Activated T-helper 1 cell treated with anti-CD3 and anti-CD28 coated beads, Interleukin-12 subunit alpha, Interleukin-12 subunit beta, Interleukin-2, Interleukin-4 antibody, amounts not matched to agents 30 ng/mL and 10 ng/mL and 1 ng/mL, durations not matched to agents 14 hours and 24 hours and 36 hours (primary cell): ENCODE data around the gene ACYP1. TPM values are rescaled to one million over a fixed set of nuclear protein-coding genes. Genes with fewer than 3 reads are reported as not detected.

Source experiments
- DNase-seq: peaks from one replicate; pipeline ENCODE4 v3.0.0; 2021; ENCODE audit warnings: low spot score
- H3K27ac Mint-ChIP-seq: one replicate; pipeline ENCODE4 v1.8.0; 2021; ENCODE audit warnings: mild to moderate bottlenecking, mixed read lengths
- H3K27me3 Mint-ChIP-seq: one replicate; pipeline ENCODE4 v1.8.0; 2022; ENCODE audit warnings: mild to moderate bottlenecking, moderate library complexity, mixed read lengths; ENCODE audit not compliant: insufficient read depth
- H3K36me3 Mint-ChIP-seq: one replicate; pipeline ENCODE4 v1.8.0; 2021; ENCODE audit warnings: low read depth, mixed read lengths
- H3K4me1 Mint-ChIP-seq: one replicate; pipeline ENCODE4 v1.8.0; 2021; ENCODE audit warnings: low read depth, mixed read lengths
- H3K4me3 Mint-ChIP-seq: one replicate; pipeline ENCODE4 v1.8.0; 2021; ENCODE audit warnings: mild to moderate bottlenecking, moderate library complexity, mixed read lengths
- H3K9me3 Mint-ChIP-seq: one replicate; pipeline ENCODE4 v1.8.0; 2021; ENCODE audit warnings: mixed read lengths
- intact Hi-C: fragments of 100-400 bp; cut with micrococcal nuclease; formaldehyde crosslinking; loops from one replicate; pipeline ENCODE4 v1.15.1; 2024
- total RNA-seq: library from RNA; stranded (reverse); gene quantifications from 2 replicates; pipeline ENCODE4 v1.2.3, GENCODE V29; 2022

Gene ACYP1
- total RNA-seq, 1 donor from 2014 or later: 37.9 TPM

- H3K27me3 Mint-ChIP-seq: no peaks in the 10 kb centered on the region
- peak overlapping the region; percentile 48 for H3K4me3 Mint-ChIP-seq
- peaks cover 56% of the 10 kb centered on the region for H3K4me1 Mint-ChIP-seq
- no peaks in the 10 kb centered on the region for H3K9me3 Mint-ChIP-seq
- intact Hi-C loops: no loop called here
- peak overlapping the region; percentile 36 for H3K27ac Mint-ChIP-seq
- DNase-seq: no peak
- peaks cover 36% of the 10 kb centered on the region for H3K36me3 Mint-ChIP-seq
These were observed 16.3 kb downstream of the ACYP1 start for GRCh38 chr14:75047506-75047905.

- H3K9me3 Mint-ChIP-seq: no peaks in the 10 kb centered on the region
- no peak for DNase-seq
- peak overlapping the region; percentile 64 for H3K27ac Mint-ChIP-seq
- peaks cover 56% of the 10 kb centered on the region for H3K4me1 Mint-ChIP-seq
- intact Hi-C loops: no loop called here
- H3K4me3 Mint-ChIP-seq: peak overlapping the region; percentile 48
- H3K27me3 Mint-ChIP-seq: no peaks in the 10 kb centered on the region
- H3K36me3 Mint-ChIP-seq: peaks cover 38% of the 10 kb centered on the region
These were observed 16.9 kb downstream of the ACYP1 start for GRCh38 chr14:75046899-75047298.

GRCh38 chr14:75046275-75046674 is 17.5 kb downstream of the ACYP1 start:
- Mint-ChIP-seq H3K4me3 (no peak overlapping the region), H3K4me1 (peaks cover 56% of the 10 kb centered on the region), H3K27ac (no peak overlapping the region), H3K27me3 (no peaks in the 10 kb centered on the region), H3K9me3 (no peaks in the 10 kb centered on the region), H3K36me3 (peaks cover 40% of the 10 kb centered on the region)
- DNase-seq: no peak
- intact Hi-C loops: no loop called here

GRCh38 chr14:75044752-75045151 is 19.1 kb downstream of the ACYP1 start:
- Mint-ChIP-seq H3K36me3 (peaks cover 42% of the 10 kb centered on the region), H3K4me3 (no peak overlapping the region), H3K27ac (no peak overlapping the region)

GRCh38 chr14:75044322-75044721 is 19.5 kb downstream of the ACYP1 start:
- H3K27ac Mint-ChIP-seq: no peak overlapping the region
- peaks cover 41% of the 10 kb centered on the region for H3K36me3 Mint-ChIP-seq
- peaks cover 46% of the 10 kb centered on the region for H3K4me1 Mint-ChIP-seq
- no peaks in the 10 kb centered on the region for H3K9me3 Mint-ChIP-seq
- no peaks in the 10 kb centered on the region for H3K27me3 Mint-ChIP-seq
- intact Hi-C loops: no loop called here
- no peak overlapping the region for H3K4me3 Mint-ChIP-seq
- DNase-seq: no peak

More at GRCh38 chr14:75044752-75045151, 19.1 kb downstream of the ACYP1 start:
- DNase-seq: no peak
- Mint-ChIP-seq H3K4me1 (peaks cover 47% of the 10 kb centered on the region), H3K27me3 (no peaks in the 10 kb centered on the region), H3K9me3 (no peaks in the 10 kb centered on the region)
- intact Hi-C loops: no loop called here

- no peak overlapping the region for H3K27ac Mint-ChIP-seq
- no peaks in the 10 kb centered on the region for H3K9me3 Mint-ChIP-seq
- H3K4me3 Mint-ChIP-seq: no peak overlapping the region
- H3K27me3 Mint-ChIP-seq: no peaks in the 10 kb centered on the region
- peaks cover 30% of the 10 kb centered on the region for H3K4me1 Mint-ChIP-seq
- no peak for DNase-seq
- peaks cover 33% of the 10 kb centered on the region for H3K36me3 Mint-ChIP-seq
- intact Hi-C loops: no loop called here
These were observed 21.8 kb downstream of the ACYP1 start for GRCh38 chr14:75042035-75042434.

- intact Hi-C loops: no loop called here
- Mint-ChIP-seq H3K4me1 (peaks cover 26% of the 10 kb centered on the region), H3K27me3 (no peaks in the 10 kb centered on the region), H3K4me3 (no peak overlapping the region), H3K36me3 (peaks cover 33% of the 10 kb centered on the region), H3K9me3 (no peaks in the 10 kb centered on the region), H3K27ac (no peak overlapping the region)
- no peak for DNase-seq
These were observed 22.2 kb downstream of the ACYP1 start for GRCh38 chr14:75041613-75042012.

GRCh38 chr14:75040959-75041358 is 22.9 kb downstream of the ACYP1 start:
- peaks cover 31% of the 10 kb centered on the region for H3K36me3 Mint-ChIP-seq
- H3K27ac Mint-ChIP-seq: no peak overlapping the region
- intact Hi-C loops: no loop called here
- no peaks in the 10 kb centered on the region for H3K27me3 Mint-ChIP-seq
- no peak overlapping the region for H3K4me3 Mint-ChIP-seq
- H3K9me3 Mint-ChIP-seq: no peaks in the 10 kb centered on the region
- no peak for DNase-seq
- H3K4me1 Mint-ChIP-seq: peaks cover 20% of the 10 kb centered on the region

GRCh38 chr14:75040507-75040906 is 23.3 kb downstream of the ACYP1 start:
- no peak for DNase-seq
- H3K36me3 Mint-ChIP-seq: peaks cover 30% of the 10 kb centered on the region
- H3K4me1 Mint-ChIP-seq: peaks cover 15% of the 10 kb centered on the region
- no peaks in the 10 kb centered on the region for H3K27me3 Mint-ChIP-seq
- H3K9me3 Mint-ChIP-seq: no peaks in the 10 kb centered on the region
- no peak overlapping the region for H3K4me3 Mint-ChIP-seq
- no peak overlapping the region for H3K27ac Mint-ChIP-seq
- intact Hi-C loops: no loop called here

- Mint-ChIP-seq H3K4me1 (no peaks in the 10 kb centered on the region), H3K9me3 (no peaks in the 10 kb centered on the region), H3K27me3 (no peaks in the 10 kb centered on the region), H3K27ac (no peak overlapping the region), H3K4me3 (no peak overlapping the region), H3K36me3 (peaks cover 28% of the 10 kb centered on the region)
- no peak for DNase-seq
- intact Hi-C loops: no loop called here
These were observed 30.9 kb downstream of the ACYP1 start for GRCh38 chr14:75032939-75033338.

GRCh38 chr14:75030147-75030546 is 33.7 kb downstream of the ACYP1 start:
- intact Hi-C loops: no loop called here
- H3K27ac Mint-ChIP-seq: no peak overlapping the region
- peaks cover 21% of the 10 kb centered on the region for H3K36me3 Mint-ChIP-seq
- no peaks in the 10 kb centered on the region for H3K9me3 Mint-ChIP-seq
- H3K4me1 Mint-ChIP-seq: no peaks in the 10 kb centered on the region
- no peak overlapping the region for H3K4me3 Mint-ChIP-seq
- H3K27me3 Mint-ChIP-seq: no peaks in the 10 kb centered on the region
- DNase-seq: no peak

GRCh38 chr14:75025876-75026275 is 37.9 kb downstream of the ACYP1 start:
- Mint-ChIP-seq H3K4me3 (no peak overlapping the region), H3K4me1 (no peaks in the 10 kb centered on the region), H3K27me3 (no peaks in the 10 kb centered on the region), H3K36me3 (peaks cover 23% of the 10 kb centered on the region), H3K9me3 (no peaks in the 10 kb centered on the region), H3K27ac (no peak overlapping the region)
- no peak for DNase-seq
- intact Hi-C loops: no loop called here

GRCh38 chr14:75025082-75025481 is 38.7 kb downstream of the ACYP1 start:
- H3K4me1 Mint-ChIP-seq: no peaks in the 10 kb centered on the region
- no peak overlapping the region for H3K27ac Mint-ChIP-seq
- peaks cover 21% of the 10 kb centered on the region for H3K36me3 Mint-ChIP-seq
- DNase-seq: no peak
- H3K27me3 Mint-ChIP-seq: no peaks in the 10 kb centered on the region
- no peak overlapping the region for H3K4me3 Mint-ChIP-seq
- no peaks in the 10 kb centered on the region for H3K9me3 Mint-ChIP-seq
- intact Hi-C loops: no loop called here

GRCh38 chr14:75023108-75023507 is 40.7 kb downstream of the ACYP1 start:
- intact Hi-C loops: no loop called here
- no peak overlapping the region for H3K27ac Mint-ChIP-seq
- no peaks in the 10 kb centered on the region for H3K4me1 Mint-ChIP-seq
- no peak for DNase-seq
- H3K9me3 Mint-ChIP-seq: no peaks in the 10 kb centered on the region
- no peak overlapping the region for H3K4me3 Mint-ChIP-seq
- H3K27me3 Mint-ChIP-seq: no peaks in the 10 kb centered on the region
- H3K36me3 Mint-ChIP-seq: peaks cover 23% of the 10 kb centered on the region
